Hematopoietic multipotent progenitor cell treated with erythropoietin and hydrocortisone succinate and interleukin-3 and kit ligand, for 8 days (in vitro differentiated cells): Measurements from ENCODE around the gene PPM1F.
A peak's percentile ranks its signal among the peaks of the same experiment; 100 is the strongest.

ENCODE experiments used
- DNase-seq: peaks from one replicate; pipeline ENCODE4 v3.0.0-alpha.2; 2015

PPM1F gene, protein sequence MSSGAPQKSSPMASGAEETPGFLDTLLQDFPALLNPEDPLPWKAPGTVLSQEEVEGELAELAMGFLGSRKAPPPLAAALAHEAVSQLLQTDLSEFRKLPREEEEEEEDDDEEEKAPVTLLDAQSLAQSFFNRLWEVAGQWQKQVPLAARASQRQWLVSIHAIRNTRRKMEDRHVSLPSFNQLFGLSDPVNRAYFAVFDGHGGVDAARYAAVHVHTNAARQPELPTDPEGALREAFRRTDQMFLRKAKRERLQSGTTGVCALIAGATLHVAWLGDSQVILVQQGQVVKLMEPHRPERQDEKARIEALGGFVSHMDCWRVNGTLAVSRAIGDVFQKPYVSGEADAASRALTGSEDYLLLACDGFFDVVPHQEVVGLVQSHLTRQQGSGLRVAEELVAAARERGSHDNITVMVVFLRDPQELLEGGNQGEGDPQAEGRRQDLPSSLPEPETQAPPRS

GRCh38 chr22:21952586-21953571 lies at the start of gene PPM1F:
TSS of gene PPM1F (minus strand) at chr22:21952848. CDS start at chr22:21946048, 6,800 bp downstream.
- peak; percentile 78 for DNase-seq

GRCh38 chr22:22001664-22002525 lies 49.2 kb upstream of the PPM1F start:
- no peak for DNase-seq

- no peak for DNase-seq
These were observed 46.1 kb upstream of the PPM1F start for GRCh38 chr22:21998595-21999247.

GRCh38 chr22:21996175-21996720 lies 43.6 kb upstream of the PPM1F start:
- DNase-seq, result no peak

GRCh38 chr22:21995660-21996059 lies 43.0 kb upstream of the PPM1F start:
- DNase-seq, result no peak

GRCh38 chr22:21994881-21995444 lies 42.3 kb upstream of the PPM1F start:
- no peak for DNase-seq

DNA sequence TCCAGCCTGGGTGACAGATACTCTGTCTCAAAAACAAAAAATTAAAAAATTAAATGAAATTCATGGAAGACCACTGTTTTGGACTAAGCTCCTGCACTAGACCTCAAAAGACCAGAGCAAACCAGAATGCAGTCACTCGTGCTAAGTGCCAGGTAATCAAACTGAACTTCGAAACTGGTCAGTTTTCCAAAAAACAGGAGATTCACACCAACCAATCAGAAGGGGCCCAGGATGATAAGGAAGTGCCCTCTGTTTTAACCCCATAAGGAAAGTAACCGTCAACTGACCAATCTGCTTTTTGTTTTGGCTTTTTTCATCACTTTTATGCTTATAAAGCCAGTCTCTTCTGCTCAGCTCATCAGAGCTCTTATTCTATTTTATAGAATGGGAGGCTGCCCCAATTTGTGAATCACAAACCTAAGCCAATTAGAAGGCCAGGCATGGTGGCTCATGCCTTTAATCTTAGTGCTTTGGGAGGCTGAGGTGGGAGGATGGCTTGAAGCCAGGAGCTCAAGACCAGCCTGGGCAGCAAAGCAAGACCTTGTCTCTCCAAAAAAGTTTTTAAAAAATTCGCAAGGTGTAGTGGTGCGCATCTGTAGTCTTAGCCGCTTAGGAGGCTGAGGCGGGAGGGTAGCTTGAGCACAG lies 40.1 kb upstream of the PPM1F start:
- DNase-seq, result no peak

GRCh38 chr22:21991774-21992173 lies 39.1 kb upstream of the PPM1F start:
- DNase-seq, result no peak

GRCh38 chr22:21991304-21991596 lies 38.6 kb upstream of the PPM1F start:
- no peak for DNase-seq

DNA sequence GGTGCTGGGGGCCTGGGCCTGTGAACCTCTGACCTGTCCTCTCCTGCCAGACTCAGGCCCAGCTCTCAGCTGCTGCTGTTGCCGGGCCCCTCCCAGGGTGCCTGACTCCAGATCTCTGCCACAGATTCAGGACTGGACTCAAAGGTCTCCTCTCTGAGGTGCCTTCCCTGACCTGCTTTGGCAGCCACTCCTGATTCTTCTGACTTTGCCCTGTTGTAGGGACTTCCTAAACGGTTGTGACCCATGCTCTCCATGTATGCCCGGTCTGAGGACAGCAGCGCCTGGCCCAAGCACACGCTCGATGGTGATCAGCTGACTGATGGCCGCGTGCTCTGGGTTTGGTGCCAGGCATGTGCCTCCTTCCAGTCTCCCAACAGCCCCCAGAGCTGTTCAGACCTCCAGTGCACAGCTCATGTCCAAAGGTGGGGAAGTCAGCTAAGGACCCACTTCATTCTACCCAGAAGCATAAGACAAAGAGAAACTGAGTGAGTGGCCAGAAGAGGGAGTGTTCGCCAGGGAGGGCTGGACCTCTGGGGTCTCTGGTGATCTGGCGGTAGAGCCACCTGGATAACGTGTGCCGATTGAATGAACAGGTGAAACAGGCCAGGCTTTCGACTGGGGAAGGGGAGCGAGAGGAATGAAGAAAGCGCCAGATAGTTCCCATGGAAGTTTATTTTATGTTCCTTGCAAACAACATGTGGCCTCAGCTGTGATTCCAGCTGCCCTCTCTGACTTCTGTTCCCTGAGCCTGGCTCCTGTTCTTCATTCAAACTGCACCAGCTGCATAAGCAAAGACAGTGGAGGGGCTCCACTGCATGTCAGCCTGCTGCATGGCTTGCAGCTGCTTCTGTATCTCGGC lies 38.0 kb upstream of the PPM1F start:
- DNase-seq, result no peak

GRCh38 chr22:21989049-21989448 lies 36.4 kb upstream of the PPM1F start:
- no peak for DNase-seq

DNA sequence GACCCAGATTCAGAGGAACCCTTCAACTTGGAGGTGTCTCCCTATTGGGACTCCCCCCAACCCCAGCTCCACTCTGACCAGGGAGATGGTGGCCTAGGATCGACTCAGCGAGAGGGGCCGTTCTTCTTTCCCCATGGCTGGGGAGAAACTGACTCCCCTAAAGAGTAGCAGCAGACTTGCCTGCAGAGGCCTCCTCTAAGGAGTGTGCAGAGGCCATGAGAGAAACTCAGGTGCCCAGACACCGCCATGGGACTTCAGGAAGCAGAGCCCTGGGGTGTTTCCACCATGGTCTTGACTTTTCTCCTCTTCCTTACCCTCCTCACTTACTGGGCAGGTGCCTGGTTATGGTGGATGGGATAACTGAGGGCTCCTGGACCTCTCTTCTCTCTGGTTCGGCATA lies 32.6 kb upstream of the PPM1F start:
- no peak for DNase-seq

DNA sequence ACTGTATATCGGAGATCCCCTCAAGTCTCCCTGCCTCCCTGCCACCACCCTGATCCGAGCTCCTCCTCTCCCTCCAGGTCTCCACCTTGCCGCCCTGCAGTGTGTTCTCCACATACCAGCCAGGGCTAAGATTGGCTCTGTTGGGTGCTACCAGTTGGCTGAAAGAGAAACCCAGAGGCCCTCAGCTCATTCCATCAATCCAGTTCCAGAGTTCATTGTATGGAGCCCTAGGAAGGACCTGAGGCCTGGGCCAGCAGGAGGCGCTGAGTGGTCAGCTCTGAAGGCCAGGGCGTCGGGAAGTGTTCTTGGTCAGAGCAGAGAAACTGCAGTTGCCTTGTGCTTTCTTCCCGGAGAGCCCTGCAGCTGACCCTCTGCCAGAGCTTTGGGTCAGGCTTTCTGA lies 32.1 kb upstream of the PPM1F start:
- peak; percentile 18 for DNase-seq

DNA sequence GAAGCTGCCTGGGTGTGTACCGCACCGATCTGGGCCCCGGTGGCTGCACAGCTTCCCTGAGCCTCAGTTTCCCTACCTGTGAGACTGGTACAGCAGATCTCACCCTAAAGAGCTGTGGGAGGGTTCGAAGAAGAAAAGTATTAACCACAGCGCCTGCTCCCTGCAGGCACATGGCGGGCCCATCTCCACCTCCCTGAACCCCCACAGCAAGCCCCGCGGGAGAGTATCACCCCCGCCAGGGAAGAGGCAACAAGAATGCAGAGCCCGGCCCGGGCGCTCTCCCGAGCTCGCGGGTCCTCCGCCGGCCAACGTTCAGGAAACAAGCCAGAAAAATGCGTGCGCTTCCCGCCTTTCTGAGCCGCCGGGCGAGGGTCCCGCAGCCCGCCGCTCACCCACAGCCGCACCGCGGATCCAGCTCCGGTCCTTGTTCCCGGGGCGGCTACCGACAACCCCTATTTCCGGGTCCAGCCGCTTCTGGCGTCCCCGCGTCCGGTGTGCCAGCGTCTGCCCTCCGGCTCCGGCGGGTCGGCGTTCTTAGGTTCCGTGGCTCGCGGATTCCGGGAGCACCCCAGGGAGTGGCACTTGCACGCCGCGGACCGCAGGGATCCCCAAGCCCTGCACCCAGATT lies 29.8 kb upstream of the PPM1F start, which contains the start of gene TOP3B:
Gene TOP3B, minus strand, starts transcription at position 450 of the 628 bp plus-strand sequence. CDS start 7,078 bp downstream, outside the sequence.
- peak; percentile 84 for DNase-seq

DNA sequence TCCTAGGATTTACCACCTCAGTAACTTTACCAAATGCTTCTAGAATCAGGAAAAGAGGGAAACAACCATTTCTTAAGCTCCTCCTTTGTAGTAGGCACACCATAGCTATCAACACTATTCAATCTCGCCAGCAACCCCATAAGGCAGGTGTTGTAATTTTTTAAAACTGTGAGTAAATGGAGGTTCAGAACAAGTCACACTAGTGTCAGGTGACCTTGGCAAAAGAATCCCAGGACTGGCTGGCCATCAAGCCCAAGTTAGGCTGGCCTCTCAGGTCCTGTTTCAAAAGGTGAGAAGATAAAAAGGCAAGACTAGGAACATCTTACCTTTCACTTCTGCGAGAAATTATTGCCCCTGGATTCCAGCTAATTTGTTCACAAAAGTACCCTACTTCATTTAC lies 29.2 kb upstream of the PPM1F start:
- DNase-seq, result peak; percentile 9

GRCh38 chr22:21980547-21980946 lies 27.9 kb upstream of the PPM1F start:
- DNase-seq, result no peak

DNA sequence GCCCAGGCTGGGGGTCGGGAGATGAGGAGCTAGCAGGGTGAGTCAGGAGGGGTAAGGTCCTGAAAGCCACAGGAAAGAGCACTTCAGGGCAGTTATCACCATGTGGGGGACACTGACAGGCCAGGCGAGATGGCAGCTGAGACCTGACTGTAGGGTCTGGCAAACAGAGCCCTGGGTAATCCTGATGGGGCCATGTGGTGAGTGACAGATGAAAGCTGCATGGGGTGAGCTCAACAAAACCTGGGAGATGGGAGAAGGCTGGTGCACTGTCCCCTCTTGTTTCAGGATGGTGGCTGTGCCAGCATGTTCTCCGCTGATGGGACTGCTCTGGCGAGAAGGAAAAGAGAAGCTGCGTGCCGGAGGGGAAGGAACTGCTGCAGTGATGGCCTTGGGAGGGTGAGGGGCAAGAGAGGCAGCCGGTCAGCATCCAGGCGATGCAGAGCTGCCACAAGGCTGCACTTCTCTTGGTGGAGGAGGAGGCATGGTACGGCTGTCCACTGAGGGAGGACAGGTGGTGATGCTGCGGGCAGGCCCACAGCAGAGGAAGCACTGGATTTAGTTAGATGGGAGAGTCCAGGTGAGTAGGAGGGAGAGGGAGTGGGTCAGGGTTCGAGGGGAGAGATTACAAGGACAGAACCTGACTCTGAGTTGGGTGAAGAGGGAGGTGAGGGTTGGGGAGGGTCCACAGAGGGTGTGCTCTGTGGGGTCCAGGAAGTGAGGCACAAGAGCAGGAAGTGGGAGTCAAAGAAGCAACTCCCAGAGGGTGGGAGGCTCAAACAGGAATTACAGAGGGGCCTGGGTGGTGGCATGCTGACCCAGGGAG lies 26.1 kb upstream of the PPM1F start:
- no peak for DNase-seq

DNA sequence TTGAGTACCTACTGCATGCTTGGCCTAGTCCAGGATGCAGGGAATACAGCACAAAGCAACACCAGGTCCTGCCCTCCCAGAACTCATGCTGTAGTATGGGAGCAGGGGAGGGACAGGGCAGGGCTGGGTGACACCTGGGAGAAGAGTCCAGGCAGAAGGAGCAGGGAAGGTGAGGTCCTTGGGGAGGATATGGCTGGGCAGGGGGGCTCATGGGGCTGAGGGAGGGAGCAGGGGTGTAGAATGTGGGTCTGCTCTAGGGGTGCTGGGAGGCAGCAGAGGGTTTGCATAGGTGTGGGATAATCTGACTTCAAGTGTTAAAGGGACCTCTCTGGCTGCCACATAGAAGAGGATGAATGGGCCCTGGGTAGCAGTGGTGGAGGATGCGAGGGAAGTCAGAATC lies 25.2 kb upstream of the PPM1F start:
- DNase-seq, result no peak
